Mucosa of gallbladder (tissue), 1 donor: Measurements from ENCODE around the gene PSG2. TPM values are rescaled to one million over a fixed set of nuclear protein-coding genes. Genes with fewer than 3 reads are reported as not detected.
"Not testable (repeated sequence)": the region's sequence is repeated elsewhere in the genome, so short reads cannot be mapped to it uniquely, and the experiment has no call there.

Experiments used
- DNase-seq: peaks from one replicate; pipeline ENCODE4 v3.0.0-alpha.2; 2020; ENCODE audit warnings: low spot score
- total RNA-seq: library from RNA; stranded (reverse); gene quantifications from one replicate; pipeline ENCODE4 v1.2.1, GENCODE V29; 2021
- donor health status: DM: no; HTN: no; CAD: no.

Gene PSG2
- total RNA-seq, 1 donor from 2014 or later, result not detected

- not testable (repeated sequence) for DNase-seq
Measured at GRCh38 chr19:43077881-43078280, 4.6 kb downstream of the PSG2 start.

GRCh38 chr19:43062418-43062817 lies 20.1 kb downstream of the PSG2 start:
- DNase-seq, result not testable (repeated sequence)

- DNase-seq, result not testable (repeated sequence)
Measured at GRCh38 chr19:43061326-43061725, 21.2 kb downstream of the PSG2 start.

- DNase-seq, result not testable (repeated sequence)
Measured at GRCh38 chr19:43060254-43060653, 22.2 kb downstream of the PSG2 start.

GRCh38 chr19:43059482-43059881 lies 23.0 kb downstream of the PSG2 start:
- not testable (repeated sequence) for DNase-seq

- not testable (repeated sequence) for DNase-seq
Measured at GRCh38 chr19:43058440-43058839, 24.1 kb downstream of the PSG2 start.

- DNase-seq, result not testable (repeated sequence)
Measured at GRCh38 chr19:43047966-43048365, 34.5 kb downstream of the PSG2 start.

GRCh38 chr19:43046578-43046977 lies 35.9 kb downstream of the PSG2 start:
- not testable (repeated sequence) for DNase-seq

- DNase-seq, result not testable (repeated sequence)
Measured at GRCh38 chr19:43043492-43044180, 38.9 kb downstream of the PSG2 start.

- not testable (repeated sequence) for DNase-seq
Measured at GRCh38 chr19:43031645-43032044, 50.9 kb downstream of the PSG2 start.

GRCh38 chr19:43028866-43029265 lies 53.6 kb downstream of the PSG2 start:
- DNase-seq, result no peak

GRCh38 chr19:43027985-43028384 lies 54.5 kb downstream of the PSG2 start:
- not testable (repeated sequence) for DNase-seq

- DNase-seq, result not testable (repeated sequence)
Measured at GRCh38 chr19:43027061-43027460, 55.4 kb downstream of the PSG2 start.

GRCh38 chr19:43026369-43026768 lies 56.1 kb downstream of the PSG2 start, which contains the start of gene PSG11:
Gene PSG11 (minus strand): TSS chr19:43026469. CDS start chr19:43026372, 97 bp downstream.
- not testable (repeated sequence) for DNase-seq

GRCh38 chr19:43022098-43022497 lies 60.4 kb downstream of the PSG2 start:
- DNase-seq, result not testable (repeated sequence)

- DNase-seq, result not testable (repeated sequence)
Measured at GRCh38 chr19:43021629-43022028, 60.9 kb downstream of the PSG2 start.

GRCh38 chr19:43019588-43019987 lies 62.9 kb downstream of the PSG2 start:
- DNase-seq, result not testable (repeated sequence)

Other genes starting within 250 kb of the PSG2 start
- gene PSG1, start 203.0 kb downstream of the PSG2 start, total RNA-seq, result not detected
- gene PSG6, start 164.8 kb downstream of the PSG2 start, total RNA-seq, result not detected
- not detected for gene PSG7, start 145.5 kb downstream of the PSG2 start, total RNA-seq
- gene PSG11, start 56.2 kb downstream of the PSG2 start, total RNA-seq, result not detected
- gene PSG5, start 103.8 kb upstream of the PSG2 start, total RNA-seq, result not detected
- gene PSG4, start 122.9 kb upstream of the PSG2 start, total RNA-seq, result not detected
- gene PSG9, start 186.8 kb upstream of the PSG2 start, total RNA-seq, result not detected